ENCODE measurements around the gene KCNH1.

KCNH1 gene

DNA sequence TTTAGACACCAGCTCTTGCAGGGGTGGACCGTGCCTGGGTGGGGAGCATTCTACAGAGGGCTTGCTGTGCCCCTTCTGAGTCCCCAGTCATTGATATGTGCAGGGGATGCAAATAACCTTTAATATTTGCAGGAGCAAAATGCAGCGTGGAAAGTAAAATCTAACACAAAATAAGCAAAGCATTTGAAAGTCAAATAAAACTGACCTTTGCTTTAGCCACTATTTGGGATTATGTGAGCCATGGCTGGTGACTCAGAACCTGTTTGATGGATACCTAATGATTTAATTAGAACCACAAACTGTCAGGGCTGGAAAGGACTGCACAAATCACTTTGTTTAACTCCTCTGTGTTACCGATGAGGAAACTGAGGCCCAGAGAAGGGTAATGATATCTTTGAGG lies 427.7 kb downstream of the KCNH1 start:
- no peak overlapping the region for H3K4me3 ChIP-seq (replicated peaks; ENCODE audit: low read depth, low read length)
- no peaks in the 10 kb centered on the region for H3K27me3 ChIP-seq (replicated peaks; ENCODE audit: control insufficient read depth, insufficient read depth, low read length)
- DNase-seq (ENCODE audit: extremely low read depth, insufficient read length), result no peak
- H3K36me3 ChIP-seq (ENCODE audit: control insufficient read depth, insufficient read depth, low read length), result no peaks in the 10 kb centered on the region
- TF ChIP-seq, protein P1, sequence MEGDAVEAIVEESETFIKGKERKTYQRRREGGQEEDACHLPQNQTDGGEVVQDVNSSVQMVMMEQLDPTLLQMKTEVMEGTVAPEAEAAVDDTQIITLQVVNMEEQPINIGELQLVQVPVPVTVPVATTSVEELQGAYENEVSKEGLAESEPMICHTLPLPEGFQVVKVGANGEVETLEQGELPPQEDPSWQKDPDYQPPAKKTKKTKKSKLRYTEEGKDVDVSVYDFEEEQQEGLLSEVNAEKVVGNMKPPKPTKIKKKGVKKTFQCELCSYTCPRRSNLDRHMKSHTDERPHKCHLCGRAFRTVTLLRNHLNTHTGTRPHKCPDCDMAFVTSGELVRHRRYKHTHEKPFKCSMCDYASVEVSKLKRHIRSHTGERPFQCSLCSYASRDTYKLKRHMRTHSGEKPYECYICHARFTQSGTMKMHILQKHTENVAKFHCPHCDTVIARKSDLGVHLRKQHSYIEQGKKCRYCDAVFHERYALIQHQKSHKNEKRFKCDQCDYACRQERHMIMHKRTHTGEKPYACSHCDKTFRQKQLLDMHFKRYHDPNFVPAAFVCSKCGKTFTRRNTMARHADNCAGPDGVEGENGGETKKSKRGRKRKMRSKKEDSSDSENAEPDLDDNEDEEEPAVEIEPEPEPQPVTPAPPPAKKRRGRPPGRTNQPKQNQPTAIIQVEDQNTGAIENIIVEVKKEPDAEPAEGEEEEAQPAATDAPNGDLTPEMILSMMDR (IDR thresholded peaks at IDR 0.05; ENCODE audit: insufficient read depth, low read length, poor library complexity, severe bottlenecking), result no peak

DNA sequence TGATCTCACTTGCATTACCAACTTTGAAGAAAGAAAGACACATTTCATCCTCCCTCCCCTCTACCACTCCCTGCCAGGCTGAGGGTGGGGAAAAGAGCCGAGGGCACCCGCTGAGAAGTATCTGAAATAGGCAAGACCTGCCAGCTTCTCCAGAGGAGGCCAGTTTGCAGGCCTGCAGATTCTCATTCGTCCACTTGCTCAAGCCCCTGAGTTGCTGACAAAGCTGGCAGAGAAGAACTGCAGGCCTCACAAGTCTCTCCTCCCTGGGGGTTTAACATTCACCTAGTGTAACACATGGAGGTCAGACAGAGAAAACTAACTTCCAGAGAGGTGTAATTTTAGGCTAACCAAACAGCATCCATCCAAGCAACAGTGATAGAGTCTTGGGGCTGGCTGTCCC lies 428.9 kb downstream of the KCNH1 start:
- TF ChIP-seq, protein P1 (IDR thresholded peaks at IDR 0.05; ENCODE audit: insufficient read depth, low read length, poor library complexity, severe bottlenecking), result no peak
- Histone ChIP-seq H3K27me3 (replicated peaks; ENCODE audit: control insufficient read depth, insufficient read depth, low read length) (no peaks in the 10 kb centered on the region), H3K36me3 (ENCODE audit: control insufficient read depth, insufficient read depth, low read length) (no peaks in the 10 kb centered on the region), H3K4me3 (replicated peaks; ENCODE audit: low read depth, low read length) (no peak overlapping the region)
- DNase-seq (ENCODE audit: extremely low read depth, insufficient read length), result no peak

DNA sequence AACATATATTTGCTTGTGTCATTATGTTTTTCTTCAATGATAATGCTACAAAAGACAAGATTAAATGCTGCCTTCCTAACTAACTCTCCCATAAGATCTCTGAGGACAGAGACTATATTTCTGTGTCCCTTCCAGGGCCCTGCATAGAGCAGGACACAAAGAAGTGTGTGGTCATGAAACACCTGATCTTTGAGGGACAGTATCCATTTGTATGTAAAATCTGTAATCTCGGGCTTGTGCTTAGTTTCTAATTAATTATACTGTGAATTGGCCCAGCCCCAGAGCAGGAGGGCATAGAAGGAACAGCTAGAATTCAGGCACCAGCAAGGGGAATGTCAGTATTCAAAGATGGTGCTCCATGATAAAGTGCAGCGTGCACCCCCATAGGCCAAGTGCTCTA lies 430.4 kb downstream of the KCNH1 start:
- no peaks in the 10 kb centered on the region for H3K36me3 ChIP-seq (ENCODE audit: control insufficient read depth, insufficient read depth, low read length)
- H3K27me3 ChIP-seq (replicated peaks; ENCODE audit: control insufficient read depth, insufficient read depth, low read length), result no peaks in the 10 kb centered on the region
- no peak for DNase-seq (ENCODE audit: extremely low read depth, insufficient read length)
- H3K4me3 ChIP-seq (replicated peaks; ENCODE audit: low read depth, low read length), result no peak overlapping the region
- TF ChIP-seq, protein P1 (IDR thresholded peaks at IDR 0.05; ENCODE audit: insufficient read depth, low read length, poor library complexity, severe bottlenecking), result no peak

DNA sequence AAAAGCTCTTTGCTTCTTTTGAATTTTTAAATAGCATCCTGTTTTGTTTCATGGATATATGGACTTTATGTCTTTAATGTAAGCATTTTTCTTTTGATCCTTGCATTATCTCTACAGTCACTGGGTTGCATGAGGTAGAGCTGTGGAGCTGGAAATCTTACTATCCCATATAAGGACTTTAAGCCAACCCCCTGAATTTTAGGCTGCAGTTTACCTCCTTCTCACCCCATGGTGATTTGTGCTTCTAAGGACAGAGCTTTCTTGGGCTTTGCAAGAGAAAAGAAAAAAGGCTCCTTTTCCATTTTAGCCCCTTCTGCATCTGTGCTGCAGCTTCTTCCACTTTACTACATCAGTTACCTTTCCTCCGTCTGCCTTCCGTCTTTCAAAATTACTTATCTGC lies 431.4 kb downstream of the KCNH1 start:
- Histone ChIP-seq H3K36me3 (ENCODE audit: control insufficient read depth, insufficient read depth, low read length) (no peaks in the 10 kb centered on the region), H3K4me3 (replicated peaks; ENCODE audit: low read depth, low read length) (no peak overlapping the region), H3K27me3 (replicated peaks; ENCODE audit: control insufficient read depth, insufficient read depth, low read length) (no peaks in the 10 kb centered on the region)
- DNase-seq (ENCODE audit: extremely low read depth, insufficient read length), result no peak
- TF ChIP-seq, protein P1 (IDR thresholded peaks at IDR 0.05; ENCODE audit: insufficient read depth, low read length, poor library complexity, severe bottlenecking), result no peak

DNA sequence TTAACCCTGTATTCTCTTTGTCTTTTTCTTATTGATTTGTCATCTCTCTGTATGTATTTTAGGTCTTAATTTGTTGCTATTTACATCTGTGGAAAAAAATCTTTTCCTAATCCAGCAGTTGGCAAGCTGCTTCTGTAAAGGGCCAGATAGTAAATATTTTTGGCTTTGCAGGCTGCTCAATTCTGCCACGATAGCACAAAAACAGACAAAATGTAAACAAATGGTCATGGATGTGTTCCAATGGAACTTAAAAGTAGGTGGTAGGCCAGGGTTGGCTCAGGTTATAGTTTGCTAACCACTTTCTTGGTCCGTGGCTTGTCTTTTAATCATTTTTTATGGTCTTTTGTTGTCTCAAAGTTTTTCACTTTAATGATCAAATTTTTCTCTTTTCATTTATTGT lies 433.4 kb downstream of the KCNH1 start:
- Histone ChIP-seq H3K4me3 (replicated peaks; ENCODE audit: low read depth, low read length) (no peak overlapping the region), H3K36me3 (ENCODE audit: control insufficient read depth, insufficient read depth, low read length) (no peaks in the 10 kb centered on the region), H3K27me3 (replicated peaks; ENCODE audit: control insufficient read depth, insufficient read depth, low read length) (no peaks in the 10 kb centered on the region)
- TF ChIP-seq, protein P1 (IDR thresholded peaks at IDR 0.05; ENCODE audit: insufficient read depth, low read length, poor library complexity, severe bottlenecking), result no peak
- DNase-seq (ENCODE audit: extremely low read depth, insufficient read length), result no peak

DNA sequence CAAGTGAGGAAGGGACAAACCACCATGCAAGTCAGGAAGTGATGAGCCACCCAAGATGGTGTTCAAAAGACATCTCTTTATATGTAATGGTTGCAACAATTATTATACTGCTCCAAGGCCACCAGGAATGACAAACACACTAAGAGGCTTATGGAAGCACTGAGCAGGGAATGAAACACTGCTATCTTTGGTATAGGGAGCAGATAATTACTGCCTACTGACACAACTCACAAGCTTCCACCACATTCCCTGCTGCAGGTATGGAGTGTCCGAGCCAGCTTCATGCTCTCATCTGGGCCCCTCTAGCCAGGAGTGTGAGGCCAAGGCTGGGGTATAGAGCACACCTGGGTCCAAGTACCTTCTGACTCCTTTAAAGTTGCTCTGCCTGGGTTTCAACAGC lies 433.9 kb downstream of the KCNH1 start:
- no peaks in the 10 kb centered on the region for H3K36me3 ChIP-seq (ENCODE audit: control insufficient read depth, insufficient read depth, low read length)
- DNase-seq (ENCODE audit: extremely low read depth, insufficient read length), result no peak
- no peaks in the 10 kb centered on the region for H3K27me3 ChIP-seq (replicated peaks; ENCODE audit: control insufficient read depth, insufficient read depth, low read length)
- TF ChIP-seq, protein P1 (IDR thresholded peaks at IDR 0.05; ENCODE audit: insufficient read depth, low read length, poor library complexity, severe bottlenecking), result no peak
- H3K4me3 ChIP-seq (replicated peaks; ENCODE audit: low read depth, low read length), result no peak overlapping the region
